ENCODE results near the gene THADA. TPM values are rescaled to one million over a fixed set of nuclear protein-coding genes. Genes with fewer than 3 reads are reported as not detected.

Gene THADA
- total and polyA plus RNA-seq, 10 donors = 14.2 to 51.3 (median 40.0) TPM

- H3K36me3 ChIP-seq = peaks cover 0 to 12% (median 0%) of the 10 kb centered on the region in 6 donors
- H3K4me3 ChIP-seq = no peak overlapping the region
- peaks cover 0 to 46% (median 6%) of the 10 kb centered on the region in 6 donors for H3K4me1 ChIP-seq
- H3K27ac ChIP-seq = peak overlapping the region in 5 of 8 donors; percentile 5 to 67 (median 53)
- H3K27me3 ChIP-seq (replicated peaks in 1 of 7) = no peaks in the 10 kb centered on the region
- 87 to 95% (median 92%) methylated on average over 5 to 6 of the region's 6 CpGs for WGBS, 5 donors
- intact Hi-C loops (cut with DNase I; ENCODE audit: low total_unique reads) = no loop called here
- TF ChIP-seq POLR2A (IDR thresholded peaks at IDR 0.05) (no peak), POLR2AphosphoS5 (IDR thresholded peaks at IDR 0.05) (no peak), CTCF (IDR thresholded peaks at IDR 0.05 in 8 of 11, conservative IDR thresholded peaks at IDR 0.05 in 3 of 11) (no peak)
- H3K9me3 ChIP-seq = no peaks in the 10 kb centered on the region
- DNase-seq = no peak
Measured at GRCh38 chr2:43313642-43314017, 282.2 kb downstream of the THADA start.

- Histone ChIP-seq H3K9me3 (no peaks in the 10 kb centered on the region), H3K4me1 (peaks cover 0 to 46% (median 6%) of the 10 kb centered on the region in 6 donors), H3K4me3 (no peak overlapping the region), H3K27me3 (replicated peaks in 1 of 7) (no peaks in the 10 kb centered on the region), H3K27ac (peak overlapping the region in 7 of 8 donors; percentile 9 to 67 (median 53)), H3K36me3 (peaks cover 0 to 8% (median 0%) of the 10 kb centered on the region in 6 donors)
- 78 to 87% (median 87%) methylated on average over 7 of the region's 7 CpGs for WGBS, 5 donors
- DNase-seq = no peak
- intact Hi-C loops (cut with DNase I; ENCODE audit: low total_unique reads) = no loop called here
- TF ChIP-seq POLR2A (IDR thresholded peaks at IDR 0.05) = no peak
- no peak for TF ChIP-seq CTCF (IDR thresholded peaks at IDR 0.05 in 8 of 11, conservative IDR thresholded peaks at IDR 0.05 in 3 of 11)
- no peak for TF ChIP-seq POLR2AphosphoS5 (IDR thresholded peaks at IDR 0.05)
Measured at GRCh38 chr2:43312755-43313641, 282.8 kb downstream of the THADA start.

- no peak for TF ChIP-seq CTCF (IDR thresholded peaks at IDR 0.05 in 8 of 11, conservative IDR thresholded peaks at IDR 0.05 in 3 of 11)
- no peak for TF ChIP-seq POLR2A (IDR thresholded peaks at IDR 0.05)
- no peak for TF ChIP-seq POLR2AphosphoS5 (IDR thresholded peaks at IDR 0.05)
- intact Hi-C loops (cut with DNase I; ENCODE audit: low total_unique reads) = no loop called here
- no peak overlapping the region for H3K4me3 ChIP-seq
- H3K27me3 ChIP-seq (replicated peaks in 1 of 7) = no peaks in the 10 kb centered on the region
- H3K9me3 ChIP-seq = no peaks in the 10 kb centered on the region
- peaks cover 0 to 3% (median 0%) of the 10 kb centered on the region in 6 donors for H3K36me3 ChIP-seq
- peaks cover 0 to 45% (median 12%) of the 10 kb centered on the region in 6 donors for H3K4me1 ChIP-seq
- peak overlapping the region in 5 of 8 donors; percentile 12 to 67 (median 53) for H3K27ac ChIP-seq
- DNase-seq = no peak
Measured at GRCh38 chr2:43311276-43311675, 284.6 kb downstream of the THADA start.

GRCh38 chr2:43309935-43310334 is 285.9 kb downstream of the THADA start:
- intact Hi-C loops (cut with DNase I; ENCODE audit: low total_unique reads) = no loop called here
- WGBS, 5 donors = 53 to 91% (median 83%) methylated on average over 1 of the region's 1 CpG; no CpG with 5 or more reads in 1 of the 5 donors
- DNase-seq = no peak
- Histone ChIP-seq H3K27me3 (replicated peaks in 1 of 7) (no peaks in the 10 kb centered on the region), H3K36me3 (no peaks in the 10 kb centered on the region), H3K9me3 (no peaks in the 10 kb centered on the region), H3K4me1 (peaks cover 0 to 53% (median 21%) of the 10 kb centered on the region in 6 donors), H3K4me3 (no peak overlapping the region), H3K27ac (no peak overlapping the region)
- no peak for TF ChIP-seq CTCF (IDR thresholded peaks at IDR 0.05 in 8 of 11, conservative IDR thresholded peaks at IDR 0.05 in 3 of 11)
- TF ChIP-seq POLR2AphosphoS5 (IDR thresholded peaks at IDR 0.05) = no peak
- no peak for TF ChIP-seq POLR2A (IDR thresholded peaks at IDR 0.05)
